Thoracic aorta endothelial cell (primary cell): ENCODE measurements around the gene GATC. TPM values are rescaled to one million over a fixed set of nuclear protein-coding genes. Genes with fewer than 3 reads are reported as not detected.

Experiments
- small RNA-seq: library from RNA; depleted of rRNA; stranded (forward); fragments of <200 nt; gene quantifications from one replicate; pipeline ENCODE3, GENCODE V24; 2012
- total RNA-seq: library from RNA; depleted of rRNA; stranded (reverse); fragments of >200 nt; gene quantifications from 2 replicates; pipeline ENCODE4 v1.2.3, GENCODE V29; 2012

Gene GATC
- 30.3 and 36.2 TPM in 2 replicates for total RNA-seq

GRCh38 chr12:120445911-120446843 is at the start of gene GATC, which contains the start of gene TRIAP1:
Gene GATC (plus strand): TSS chr12:120446444. CDS start chr12:120446481, 37 bp downstream.
Gene TRIAP1 (minus strand): TSS chr12:120446384. CDS start chr12:120446372, 12 bp downstream.

DNA sequence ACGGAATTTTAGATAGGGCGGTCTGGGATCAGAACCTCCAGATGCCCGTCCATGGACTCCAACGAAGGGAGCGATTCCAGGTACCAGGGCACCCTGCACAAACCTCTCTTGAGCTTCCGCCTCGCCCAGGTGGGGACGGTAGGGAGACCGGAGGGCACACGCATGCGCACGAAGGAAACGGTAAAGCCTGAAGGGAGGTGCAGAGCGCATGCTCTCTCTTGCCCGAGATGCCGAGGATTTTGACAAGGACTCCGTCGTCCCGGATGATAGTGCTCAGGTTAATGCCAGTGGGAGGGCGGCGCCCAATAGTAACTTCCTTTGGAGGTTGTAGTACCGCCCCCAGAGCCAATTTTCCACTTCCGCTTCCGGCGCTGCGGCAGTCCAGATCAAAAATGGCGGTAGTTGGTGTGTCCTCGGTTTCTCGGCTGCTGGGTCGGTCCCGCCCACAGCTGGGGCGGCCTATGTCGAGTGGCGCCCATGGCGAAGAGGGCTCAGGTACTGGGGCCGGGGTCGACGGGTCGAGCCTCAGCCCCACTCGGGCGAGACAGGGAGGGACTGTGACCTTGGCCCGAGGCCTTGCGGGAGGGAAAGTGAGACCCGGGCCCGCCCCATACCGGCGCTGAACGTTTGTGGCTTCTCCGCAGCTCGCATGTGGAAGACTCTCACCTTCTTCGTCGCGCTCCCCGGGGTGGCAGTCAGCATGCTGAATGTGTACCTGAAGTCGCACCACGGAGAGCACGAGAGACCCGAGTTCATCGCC is 8.3 kb upstream of the GATC start, which contains the start of gene COX6A1:
Gene COX6A1 (plus strand): TSS at position 379 of the 760 bp plus-strand sequence. CDS start 14 bp downstream, at position 393.

DNA sequence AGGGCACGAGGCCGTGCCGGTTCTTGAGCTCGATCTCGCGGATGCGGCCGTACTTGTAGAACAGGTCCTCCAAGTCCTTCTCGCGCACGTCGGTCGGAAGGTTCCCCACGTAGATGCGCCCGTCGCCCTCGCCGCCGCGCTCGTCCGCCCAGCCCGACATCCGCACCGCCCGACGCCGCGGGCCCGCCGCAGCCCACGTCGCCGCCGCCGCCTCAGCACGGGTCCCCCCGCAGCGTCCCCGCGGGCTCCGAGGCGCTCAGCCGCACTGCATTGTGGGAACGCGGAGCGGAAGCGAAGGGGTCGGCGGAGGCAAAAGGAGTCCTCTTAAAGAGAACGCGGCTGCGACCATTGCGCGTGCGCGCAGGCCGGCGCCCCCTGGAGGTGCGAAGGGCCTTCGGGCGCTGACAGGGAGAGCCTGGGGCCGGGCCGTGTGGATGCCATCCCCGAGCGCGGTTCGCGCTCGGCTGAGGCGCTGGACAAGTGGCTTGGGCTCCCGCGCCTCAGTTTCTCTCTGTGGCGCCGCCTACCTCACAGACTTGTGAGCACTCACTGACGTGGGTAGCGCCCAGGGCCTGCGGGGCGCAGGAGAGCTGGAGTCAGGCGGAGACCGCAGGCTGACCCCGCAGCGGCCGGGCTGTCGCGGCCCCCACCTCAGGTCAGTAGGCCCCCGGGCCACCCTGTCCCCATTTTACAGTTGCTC is 23.4 kb downstream of the GATC start, which contains the start of gene SRSF9:
Gene SRSF9 (minus strand): TSS at position 299 of the 700 bp plus-strand sequence. CDS start 139 bp downstream, at position 160.

GRCh38 chr12:120495731-120496412 is 49.6 kb downstream of the GATC start, which contains the start of gene DYNLL1:
Gene DYNLL1 (plus strand): TSS chr12:120496113. CDS start chr12:120496422, 309 bp downstream.

Small RNAs within 50 kb of the gene (small RNA-seq; reads per million reads assigned to genes)
- gene RF00019, result not detected

Other genes with a start within 250 kb of the GATC start
- 2,828 and 2,944 TPM in 2 replicates for gene RPLP0, start 245.3 kb upstream of the GATC start, total RNA-seq
- gene PXN, start 180.7 kb upstream of the GATC start, total RNA-seq, result 161 and 205 TPM in 2 replicates
- under 0.01 TPM in 2 replicates for gene RNU4-2, start 154.5 kb upstream of the GATC start, total RNA-seq
- gene RNU4-1, start 153.2 kb upstream of the GATC start, total RNA-seq, result under 0.01 TPM in 2 replicates
- gene SIRT4, start 144.1 kb upstream of the GATC start, total RNA-seq, result 0.27 and 0.50 TPM in 2 replicates
- not detected in 2 replicates for gene PLA2G1B, start 118.7 kb upstream of the GATC start, total RNA-seq
- not detected in 2 replicates for gene MSI1, start 77.3 kb upstream of the GATC start, total RNA-seq
- gene COX6A1, start 8.3 kb upstream of the GATC start, total RNA-seq, result 248 and 252 TPM in 2 replicates
- gene TRIAP1, start 60 bp upstream of the GATC start, total RNA-seq, result 71.7 and 72.6 TPM in 2 replicates
- gene SRSF9, start 23.3 kb downstream of the GATC start, total RNA-seq, result 179 and 196 TPM in 2 replicates
- 320 TPM in 2 replicates for gene DYNLL1, start 49.7 kb downstream of the GATC start, total RNA-seq
- 20.8 and 22.3 TPM in 2 replicates for gene COQ5, start 82.7 kb downstream of the GATC start, total RNA-seq
- gene RNF10, start 87.9 kb downstream of the GATC start, total RNA-seq, result 165 and 196 TPM in 2 replicates
- 24.6 and 25.0 TPM in 2 replicates for gene POP5, start 135.0 kb downstream of the GATC start, total RNA-seq
- gene CABP1, start 194.2 kb downstream of the GATC start, total RNA-seq, result 0.14 TPM in 1 of 2 replicates, not detected in the other
- gene MLEC, start 240.7 kb downstream of the GATC start, total RNA-seq, result 81.5 and 110 TPM in 2 replicates